Measurements from ENCODE around the gene C9orf50.

The C9orf50 gene

DNA sequence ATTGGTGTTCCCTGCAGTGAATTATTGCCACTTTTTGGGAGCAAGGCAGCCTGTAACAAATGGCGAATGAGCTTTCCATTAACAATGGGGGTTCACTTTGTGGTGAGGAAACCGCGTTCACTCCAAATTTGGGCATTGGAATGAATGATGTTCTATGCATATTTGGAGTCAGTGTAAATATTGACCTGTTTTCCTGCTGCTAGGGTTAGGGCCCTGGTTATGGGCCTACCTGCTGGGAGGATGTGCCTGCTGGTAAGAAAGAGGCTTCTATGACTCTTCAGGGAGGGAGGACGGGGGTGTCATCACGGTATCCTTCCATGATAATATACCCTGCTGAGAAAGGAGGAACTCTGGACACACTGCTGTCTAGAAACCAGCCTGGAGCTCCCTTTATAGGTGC lies 29.0 kb downstream of the C9orf50 start:
- DNase-seq (ENCODE audit: low read depth in 2 of 2), result no peak

DNA sequence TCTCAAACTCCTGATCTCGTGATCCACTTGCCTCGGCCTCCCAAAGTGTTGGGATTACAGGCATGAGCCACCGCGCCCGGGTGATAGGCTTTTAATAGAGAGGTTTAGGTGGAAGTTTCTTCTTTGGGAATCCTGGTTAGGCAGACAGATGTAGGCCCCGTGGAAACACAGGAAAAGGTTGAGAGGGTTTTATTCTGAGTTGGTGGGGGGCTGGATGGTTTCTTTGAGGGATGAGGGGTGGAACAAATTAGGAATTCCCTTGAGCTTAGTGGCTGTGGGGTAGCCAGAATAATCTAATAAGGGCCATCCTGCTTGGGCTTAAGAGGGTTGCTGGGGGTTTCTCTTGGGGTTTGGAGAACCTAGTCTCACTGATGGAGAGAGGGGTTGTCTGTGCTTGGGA lies 30.4 kb downstream of the C9orf50 start:
- DNase-seq (ENCODE audit: low read depth in 2 of 2), result no peak

DNA sequence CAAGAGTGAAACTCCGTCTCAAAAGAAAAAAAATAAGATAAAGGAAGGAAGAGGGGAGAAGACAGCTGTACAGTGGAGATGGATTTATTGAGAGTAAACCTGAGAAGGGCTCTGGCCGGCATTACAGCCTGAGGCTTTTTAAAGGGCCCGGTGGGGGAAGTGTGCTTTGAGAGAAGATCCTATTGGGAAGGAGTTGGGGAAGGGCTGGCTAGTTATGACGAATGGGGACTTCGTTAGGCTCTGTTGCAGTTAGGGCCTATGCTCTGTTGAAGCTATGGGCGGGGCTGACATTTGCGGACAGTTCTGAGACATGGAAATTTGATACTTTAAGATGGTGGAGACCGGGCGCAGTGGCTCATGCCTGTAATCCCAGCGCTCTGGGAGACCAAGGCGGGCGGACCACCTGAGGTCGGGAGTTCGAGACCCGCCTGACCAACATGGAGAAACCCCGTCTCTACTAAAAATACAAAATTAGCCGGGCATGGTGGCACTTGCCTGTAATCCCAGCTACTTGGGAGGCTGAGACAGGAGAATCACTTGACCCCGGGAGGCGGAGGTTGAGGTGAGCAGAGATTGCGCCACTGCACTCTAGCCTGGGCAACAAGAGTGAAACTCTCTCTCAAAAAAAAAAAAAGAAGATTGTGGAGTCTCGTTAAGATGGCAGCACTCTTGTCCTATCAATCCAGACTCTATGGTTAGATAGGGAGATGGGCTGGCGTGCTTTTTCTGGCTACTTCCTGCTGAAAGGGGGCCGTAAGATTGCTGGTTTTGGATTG lies 33.2 kb downstream of the C9orf50 start:
- no peak for DNase-seq (ENCODE audit: low read depth in 2 of 2)

GRCh38 chr9:129586685-129587084 lies 34.2 kb downstream of the C9orf50 start:
- DNase-seq (ENCODE audit: low read depth in 2 of 2), result no peak

DNA sequence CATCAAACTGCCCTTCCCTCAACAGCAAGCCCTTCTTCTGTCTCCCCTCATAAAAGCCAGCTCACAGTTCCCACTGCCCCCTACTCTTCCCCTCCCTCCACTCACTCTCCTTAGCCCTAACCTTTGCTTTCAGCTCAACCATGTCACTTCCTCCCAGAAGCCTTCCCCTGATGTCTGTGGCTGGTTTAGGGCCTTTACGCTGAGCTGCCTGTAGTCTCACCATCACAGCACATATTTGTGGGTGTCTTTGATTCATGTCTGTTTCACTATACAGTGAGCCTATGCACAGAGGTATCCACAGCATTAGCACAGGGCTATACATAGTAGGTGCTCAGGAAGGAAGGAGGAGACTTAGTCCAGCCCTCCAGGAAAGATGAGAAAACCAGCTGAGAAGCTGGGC lies 34.7 kb downstream of the C9orf50 start:
- no peak for DNase-seq (ENCODE audit: low read depth in 2 of 2)

DNA sequence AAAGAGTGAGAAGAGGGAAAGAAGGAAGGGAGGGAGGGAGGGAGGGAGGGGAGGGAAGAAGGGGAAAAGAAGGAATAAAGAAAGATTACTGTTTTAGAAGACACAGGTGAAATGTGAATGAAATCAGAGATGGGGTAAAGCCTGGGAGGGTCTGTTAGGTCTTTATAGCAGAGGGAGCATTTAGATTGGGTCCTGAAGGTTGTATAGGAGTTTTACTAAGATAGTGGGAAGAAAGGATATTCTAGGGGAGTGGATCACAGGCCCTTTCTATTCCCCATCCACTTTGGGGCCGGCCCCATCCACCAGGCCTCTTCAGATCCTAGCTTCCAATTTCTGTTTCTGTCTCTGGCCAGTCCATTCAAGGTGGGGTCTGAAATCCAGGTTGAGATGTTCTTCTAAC lies 35.5 kb downstream of the C9orf50 start:
- DNase-seq (ENCODE audit: low read depth in 2 of 2), result no peak

- peak in 1 of 2 donors; percentile 41 for DNase-seq (ENCODE audit: low read depth in 2 of 2)
Observed at GRCh38 chr9:129584136-129584535, 36.8 kb downstream of the C9orf50 start.

DNA sequence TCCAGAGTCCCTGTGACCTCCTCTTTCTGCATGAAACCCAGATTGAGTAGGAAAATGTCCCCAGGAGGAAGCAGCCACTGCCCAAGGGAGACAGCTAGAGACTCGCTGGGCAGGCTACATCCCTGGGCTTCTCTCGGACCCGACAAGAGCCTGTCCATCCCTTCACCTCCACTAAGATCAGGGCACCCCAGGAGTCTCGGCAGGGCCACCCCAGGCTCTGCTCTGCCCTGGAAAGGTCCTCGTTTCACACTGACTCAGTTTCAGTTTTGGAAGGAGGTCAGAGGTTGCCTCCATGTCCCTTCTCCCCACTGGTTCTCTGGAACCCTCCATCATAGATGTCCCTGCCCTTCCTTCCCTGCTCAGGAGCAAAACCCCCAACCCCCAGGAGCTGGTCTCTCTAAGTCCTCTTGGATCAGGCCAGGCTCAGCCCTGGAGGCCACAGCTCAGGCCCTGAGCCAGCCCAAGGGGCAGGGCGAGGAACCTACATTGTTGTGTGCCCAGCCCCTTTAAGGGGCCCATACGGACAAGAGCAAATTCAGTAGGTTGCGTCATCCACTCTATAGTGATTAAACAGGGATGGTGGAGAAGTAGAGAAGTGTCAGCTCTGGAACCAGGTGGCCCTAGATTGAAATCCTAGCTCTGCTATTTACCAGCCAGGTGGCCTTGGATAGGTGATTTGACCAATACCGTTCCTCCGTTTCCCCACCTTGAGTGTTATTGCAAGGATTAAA lies 37.4 kb downstream of the C9orf50 start:
- no peak for DNase-seq (ENCODE audit: low read depth in 2 of 2)

GRCh38 chr9:129582855-129583254 lies 38.0 kb downstream of the C9orf50 start:
- no peak for DNase-seq (ENCODE audit: low read depth in 2 of 2)

DNA sequence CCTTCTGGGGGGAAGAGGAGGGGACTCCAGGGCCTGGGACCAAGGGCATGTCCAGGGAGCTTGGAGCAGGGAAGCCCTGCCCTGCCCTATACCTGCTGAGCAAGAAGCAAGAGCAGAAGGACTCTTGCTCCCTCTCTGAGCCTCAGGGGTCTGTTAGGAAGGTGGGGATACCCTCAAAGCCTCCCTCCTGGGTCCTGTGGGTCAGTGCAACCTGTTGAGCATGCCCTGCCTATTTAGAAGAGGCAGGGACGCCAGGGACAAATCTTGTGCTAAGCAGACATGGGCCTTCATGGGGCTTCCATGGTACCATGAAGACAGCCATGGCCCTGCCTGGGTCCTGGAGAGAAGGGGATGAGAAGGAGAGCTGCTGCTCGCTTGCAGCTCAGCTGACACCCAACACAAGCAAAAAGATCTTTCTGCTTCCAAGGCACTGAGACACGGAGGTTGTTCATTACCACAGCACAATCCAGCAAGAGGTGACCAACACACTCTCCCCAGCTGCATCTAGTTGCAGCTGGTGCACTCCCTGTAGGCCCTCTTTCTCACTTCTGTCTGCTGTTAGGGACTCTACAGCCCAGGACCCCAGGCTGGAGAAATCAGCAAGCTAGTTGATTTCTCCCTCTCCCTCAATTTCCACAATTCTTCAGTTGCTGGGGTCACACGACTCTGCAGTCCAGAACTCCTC lies 39.3 kb downstream of the C9orf50 start:
- no peak for DNase-seq (ENCODE audit: low read depth in 2 of 2)

GRCh38 chr9:129580211-129580915 lies 40.5 kb downstream of the C9orf50 start:
- no peak for DNase-seq (ENCODE audit: low read depth in 2 of 2)

- DNase-seq (ENCODE audit: low read depth in 2 of 2), result no peak
Observed at GRCh38 chr9:129579294-129579693, 41.6 kb downstream of the C9orf50 start.

DNA sequence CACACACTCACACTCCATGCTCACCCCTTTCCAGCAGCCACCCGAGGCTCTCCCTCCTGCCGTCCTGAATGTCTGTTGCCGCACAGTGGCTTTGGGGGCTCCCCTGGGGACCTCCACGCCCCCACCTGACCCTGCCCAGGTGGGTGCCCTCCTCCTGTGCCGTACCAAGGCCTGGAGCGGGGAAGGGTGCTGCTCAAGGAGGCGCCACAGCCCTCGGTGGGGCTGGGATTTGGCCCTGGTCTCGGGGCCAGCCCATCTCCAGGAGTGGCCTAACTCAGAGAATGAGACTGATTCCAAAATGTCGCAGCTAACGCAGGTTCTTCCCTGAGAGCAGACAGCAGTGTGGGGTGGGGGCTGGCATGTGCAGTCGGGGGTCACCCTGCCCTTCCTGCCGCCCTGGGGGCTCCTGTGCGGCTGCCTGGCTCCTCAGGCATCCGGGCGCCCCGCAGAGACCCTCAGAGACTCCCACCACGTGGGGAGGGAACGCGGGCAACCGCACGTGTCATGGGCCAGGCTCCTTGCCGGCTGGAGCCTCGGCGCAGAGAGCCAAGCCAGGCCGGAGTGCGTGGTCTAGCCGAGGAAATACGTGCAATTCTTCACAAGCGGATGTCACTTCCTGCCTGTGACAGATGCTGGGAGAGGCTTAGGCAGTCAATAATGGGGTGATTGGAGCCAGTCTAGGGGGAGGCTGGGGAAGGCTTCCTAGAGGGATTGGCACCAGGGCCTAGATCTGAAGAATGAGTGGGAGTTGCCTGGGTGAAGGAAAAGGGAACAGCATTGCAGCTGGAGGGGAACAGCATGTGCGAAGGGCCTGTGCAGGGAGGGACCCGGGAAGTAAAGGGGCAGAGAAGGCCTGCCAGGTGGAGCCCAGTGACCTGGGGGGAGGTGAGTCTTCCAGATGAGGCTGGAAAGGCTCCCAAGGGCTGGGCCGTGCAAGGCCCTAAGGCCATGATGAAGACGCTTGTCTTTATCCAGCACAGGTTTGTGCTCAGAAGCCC lies 44.1 kb downstream of the C9orf50 start:
- DNase-seq (ENCODE audit: low read depth in 2 of 2), result no peak

- no peak for DNase-seq (ENCODE audit: low read depth in 2 of 2)
Observed at GRCh38 chr9:129575818-129576217, 45.1 kb downstream of the C9orf50 start.

DNA sequence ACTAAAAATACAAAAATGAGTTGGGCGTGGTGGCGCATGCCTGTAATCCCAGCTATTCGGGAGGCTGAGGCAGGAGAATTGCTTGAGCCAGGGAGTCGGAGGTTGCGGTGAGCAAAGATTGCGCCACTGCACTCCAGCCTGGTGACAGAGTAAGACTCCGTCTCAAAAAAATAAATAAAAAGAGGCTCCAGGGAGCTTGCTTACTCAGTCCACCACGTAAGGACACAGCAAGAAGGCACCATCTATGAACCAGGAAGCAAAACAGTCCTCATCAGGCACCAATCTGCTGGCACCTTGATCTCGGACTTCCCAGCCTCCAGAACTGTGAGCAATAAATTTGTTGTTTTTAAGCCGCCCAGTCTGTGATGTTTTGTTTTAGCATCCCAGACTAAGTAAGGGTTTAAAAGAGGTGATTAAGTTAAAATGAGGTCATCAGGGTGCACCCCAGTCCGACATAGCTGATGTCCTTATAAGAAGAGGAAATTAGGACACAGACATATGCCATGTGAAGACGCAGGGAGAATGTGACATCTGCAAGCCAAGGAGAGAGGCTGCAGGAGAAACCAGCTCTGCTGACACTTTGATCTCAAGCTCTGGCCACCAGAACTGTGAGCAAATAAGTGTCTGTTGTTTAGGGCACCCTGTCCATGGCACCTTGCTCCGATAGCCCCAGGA lies 45.9 kb downstream of the C9orf50 start:
- no peak for DNase-seq (ENCODE audit: low read depth in 2 of 2)

DNA sequence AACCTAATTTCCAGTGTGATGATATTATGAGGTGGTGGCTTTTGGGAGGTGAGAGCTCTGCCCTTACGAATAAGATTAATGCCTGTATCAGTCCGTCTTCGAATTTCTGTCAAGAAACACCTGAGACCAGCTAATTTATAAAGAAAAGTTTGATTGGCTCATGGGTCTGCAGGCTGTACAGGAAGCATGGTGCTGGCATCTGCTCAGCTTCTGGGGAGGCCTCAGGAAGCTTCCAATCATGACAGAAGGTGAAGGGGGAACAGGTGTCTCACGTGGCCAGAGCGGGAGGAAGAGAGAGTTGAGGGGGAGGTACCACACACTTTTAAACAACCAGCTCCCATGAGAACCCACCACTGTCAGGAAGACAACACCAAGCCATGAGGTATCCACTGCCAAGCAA lies 46.9 kb downstream of the C9orf50 start:
- DNase-seq (ENCODE audit: low read depth in 2 of 2), result no peak

DNA sequence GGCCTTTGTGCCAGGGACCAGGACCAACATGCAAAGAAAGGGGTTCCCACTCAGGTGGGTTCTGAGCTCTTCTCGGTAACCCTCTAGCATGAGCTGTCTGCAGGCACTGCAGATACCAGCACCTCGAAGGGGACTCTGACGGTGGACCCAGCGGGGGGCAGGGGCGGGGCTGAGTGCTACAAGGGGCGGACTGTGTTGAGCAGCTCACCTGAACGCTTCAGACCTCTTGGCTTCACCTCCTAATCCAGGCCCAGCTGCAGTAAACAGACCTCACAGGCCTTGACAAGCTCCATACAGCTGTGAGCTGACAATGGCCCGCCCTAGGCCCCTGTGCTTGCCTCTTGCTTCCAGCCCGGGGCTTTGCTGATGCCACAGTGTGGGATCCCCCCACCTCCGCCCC lies 48.4 kb downstream of the C9orf50 start:
- DNase-seq (ENCODE audit: low read depth in 2 of 2), result no peak

DNA sequence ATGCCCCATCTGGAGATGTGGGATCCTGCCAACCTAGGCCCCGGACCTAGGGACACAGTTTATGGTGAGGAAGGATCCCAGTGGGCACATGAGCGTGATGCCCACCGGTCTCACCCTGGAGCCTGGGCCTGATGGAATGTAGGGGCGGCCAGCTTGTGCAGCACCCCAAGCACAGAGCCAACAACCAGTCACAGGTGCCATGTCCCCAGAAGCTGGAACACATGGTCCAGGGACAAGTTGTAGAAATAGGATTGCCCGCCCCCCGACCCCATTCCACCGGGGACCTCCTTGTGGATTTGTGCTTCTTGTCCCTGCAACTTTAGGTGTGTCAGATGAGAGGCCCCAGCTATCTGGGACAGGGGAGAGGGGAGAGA lies 48.9 kb downstream of the C9orf50 start:
- no peak for DNase-seq (ENCODE audit: low read depth in 2 of 2)

DNA sequence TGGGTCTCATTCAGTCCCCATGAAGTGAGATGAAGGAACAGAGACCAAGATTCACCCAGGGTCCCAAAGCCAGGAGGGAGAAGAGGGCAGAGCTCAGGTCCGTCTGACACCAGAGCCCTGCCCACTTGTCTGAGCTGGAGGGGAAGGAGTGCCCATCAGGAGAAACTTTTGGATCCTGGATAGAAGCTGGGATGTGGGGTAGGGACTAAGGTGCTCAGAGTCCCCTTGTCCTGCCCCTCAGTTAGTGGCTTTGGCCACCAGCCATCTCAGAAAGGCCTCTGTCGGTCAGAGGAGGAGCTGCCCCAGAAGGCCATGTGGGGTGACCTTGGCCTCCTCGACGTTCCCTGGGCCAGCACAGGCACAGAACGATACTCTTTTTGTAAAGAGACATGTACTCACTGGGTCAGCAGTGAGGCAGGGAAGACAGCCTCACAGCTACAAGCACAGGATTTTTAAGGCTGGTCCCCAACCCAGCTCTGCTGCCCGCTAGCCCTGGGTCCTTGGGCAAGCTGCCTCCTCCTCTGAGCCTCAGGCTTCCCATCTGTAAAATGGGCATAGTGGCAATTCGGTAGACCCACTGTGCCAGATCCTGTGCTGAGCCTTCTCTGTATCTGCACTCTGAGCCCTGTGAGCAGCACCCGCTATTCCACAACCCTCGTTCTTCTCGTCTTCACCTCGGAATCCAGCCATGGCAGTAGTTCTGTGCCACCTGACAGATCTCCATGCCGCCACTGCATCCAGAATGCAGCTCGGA lies 49.4 kb downstream of the C9orf50 start:
- no peak for DNase-seq (ENCODE audit: low read depth in 2 of 2)
